IPS DF 4.7 (cell line): ENCODE measurements around the gene SYNRG.
"Not testable (repeated sequence)": the region's sequence is repeated elsewhere in the genome, so short reads cannot be mapped to it uniquely, and the experiment has no call there.

ENCODE experiments used
- DNase-seq: peaks from one replicate; pipeline ENCODE4 v3.0.0-alpha.2; 2013; ENCODE audit warnings: low spot score; ENCODE audit errors: extremely low read depth

SYNRG gene, protein sequence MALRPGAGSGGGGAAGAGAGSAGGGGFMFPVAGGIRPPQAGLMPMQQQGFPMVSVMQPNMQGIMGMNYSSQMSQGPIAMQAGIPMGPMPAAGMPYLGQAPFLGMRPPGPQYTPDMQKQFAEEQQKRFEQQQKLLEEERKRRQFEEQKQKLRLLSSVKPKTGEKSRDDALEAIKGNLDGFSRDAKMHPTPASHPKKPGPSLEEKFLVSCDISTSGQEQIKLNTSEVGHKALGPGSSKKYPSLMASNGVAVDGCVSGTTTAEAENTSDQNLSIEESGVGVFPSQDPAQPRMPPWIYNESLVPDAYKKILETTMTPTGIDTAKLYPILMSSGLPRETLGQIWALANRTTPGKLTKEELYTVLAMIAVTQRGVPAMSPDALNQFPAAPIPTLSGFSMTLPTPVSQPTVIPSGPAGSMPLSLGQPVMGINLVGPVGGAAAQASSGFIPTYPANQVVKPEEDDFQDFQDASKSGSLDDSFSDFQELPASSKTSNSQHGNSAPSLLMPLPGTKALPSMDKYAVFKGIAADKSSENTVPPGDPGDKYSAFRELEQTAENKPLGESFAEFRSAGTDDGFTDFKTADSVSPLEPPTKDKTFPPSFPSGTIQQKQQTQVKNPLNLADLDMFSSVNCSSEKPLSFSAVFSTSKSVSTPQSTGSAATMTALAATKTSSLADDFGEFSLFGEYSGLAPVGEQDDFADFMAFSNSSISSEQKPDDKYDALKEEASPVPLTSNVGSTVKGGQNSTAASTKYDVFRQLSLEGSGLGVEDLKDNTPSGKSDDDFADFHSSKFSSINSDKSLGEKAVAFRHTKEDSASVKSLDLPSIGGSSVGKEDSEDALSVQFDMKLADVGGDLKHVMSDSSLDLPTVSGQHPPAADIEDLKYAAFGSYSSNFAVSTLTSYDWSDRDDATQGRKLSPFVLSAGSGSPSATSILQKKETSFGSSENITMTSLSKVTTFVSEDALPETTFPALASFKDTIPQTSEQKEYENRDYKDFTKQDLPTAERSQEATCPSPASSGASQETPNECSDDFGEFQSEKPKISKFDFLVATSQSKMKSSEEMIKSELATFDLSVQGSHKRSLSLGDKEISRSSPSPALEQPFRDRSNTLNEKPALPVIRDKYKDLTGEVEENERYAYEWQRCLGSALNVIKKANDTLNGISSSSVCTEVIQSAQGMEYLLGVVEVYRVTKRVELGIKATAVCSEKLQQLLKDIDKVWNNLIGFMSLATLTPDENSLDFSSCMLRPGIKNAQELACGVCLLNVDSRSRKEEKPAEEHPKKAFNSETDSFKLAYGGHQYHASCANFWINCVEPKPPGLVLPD (N-terminal part only)

DNA sequence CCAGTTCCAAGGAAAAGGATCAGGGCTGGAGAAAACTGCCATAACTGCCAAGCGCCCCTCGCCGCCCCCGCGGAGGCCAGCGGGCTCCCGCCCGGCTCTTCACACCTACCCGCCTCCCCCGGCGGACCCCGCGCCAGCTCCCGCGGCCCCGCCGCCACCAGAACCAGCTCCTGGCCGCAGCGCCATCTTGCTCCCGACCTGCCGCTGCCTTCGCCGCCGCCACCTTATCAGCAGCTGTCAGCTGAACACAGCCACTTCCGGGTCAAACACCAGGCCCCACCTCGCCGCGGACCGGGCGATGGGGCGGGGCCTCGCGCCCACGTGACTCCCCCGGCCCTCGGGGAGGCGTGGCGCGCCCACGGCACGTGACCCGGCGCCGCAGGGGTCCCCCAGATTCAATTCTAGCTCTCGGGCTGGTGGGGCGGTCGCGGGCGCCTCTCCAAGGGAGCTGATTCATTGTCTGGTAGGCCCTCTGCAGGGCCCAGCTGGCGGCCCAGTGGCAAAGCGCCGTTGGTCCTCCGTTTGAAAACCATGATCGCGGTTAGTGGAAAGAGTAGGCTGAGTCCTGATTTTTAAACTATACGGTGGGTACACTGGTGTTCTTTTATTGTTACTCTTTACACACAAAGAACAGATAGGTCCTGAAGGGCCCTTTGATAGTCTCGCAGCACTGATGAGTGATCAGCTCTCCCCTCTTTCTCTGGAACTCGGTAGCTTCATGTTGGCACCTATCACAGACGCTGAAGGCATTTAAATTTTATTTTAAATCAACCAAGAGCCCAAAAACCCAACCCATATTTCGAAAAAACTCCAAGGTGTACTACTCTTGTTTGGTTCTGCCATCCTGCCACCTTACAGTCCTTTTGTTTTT is at the start of gene SYNRG:
Gene SYNRG, minus strand, starts transcription at position 249 of the 871 bp plus-strand sequence. Its CDS starts 63 bp downstream, at position 186.
- DNase-seq, result peak; percentile 44

DNA sequence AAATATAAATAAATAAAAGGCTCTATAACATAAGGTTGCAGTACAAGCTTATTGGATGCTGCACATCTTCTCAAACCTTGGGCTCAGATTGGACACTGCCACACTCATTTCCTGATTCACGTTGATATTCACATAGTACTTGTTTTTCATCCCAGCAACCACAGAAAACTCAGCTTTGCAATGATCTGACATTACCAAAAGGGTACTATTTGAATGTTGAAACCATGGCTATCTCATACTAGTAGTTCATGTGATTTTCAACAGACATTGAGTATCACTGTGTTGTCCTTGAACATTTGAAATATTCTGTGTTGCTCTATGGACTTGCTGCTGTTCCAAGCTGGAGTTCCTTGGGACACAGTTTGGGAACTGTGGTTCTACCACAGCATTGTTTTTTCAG is 48.0 kb upstream of the SYNRG start:
- DNase-seq, result no peak

DNA sequence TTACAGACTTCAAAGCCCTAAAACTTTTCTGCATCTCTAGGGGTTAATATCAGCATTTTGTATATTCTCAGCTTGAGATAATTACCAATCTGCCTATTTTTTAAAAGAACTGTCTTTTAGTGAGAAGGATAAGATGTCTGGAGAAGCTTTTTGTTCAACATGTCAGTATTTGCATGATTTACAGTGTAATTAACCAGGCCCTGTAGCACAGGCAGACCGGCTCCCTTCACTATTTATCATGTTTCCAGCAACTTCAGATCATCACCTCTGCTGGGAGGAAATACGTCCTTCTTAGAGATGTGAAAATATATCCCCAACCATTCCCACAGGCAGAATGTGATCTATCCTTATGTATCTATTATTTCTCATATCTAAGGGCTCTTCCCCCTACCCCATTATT is 42.6 kb upstream of the SYNRG start:
- DNase-seq, result no peak

DNA sequence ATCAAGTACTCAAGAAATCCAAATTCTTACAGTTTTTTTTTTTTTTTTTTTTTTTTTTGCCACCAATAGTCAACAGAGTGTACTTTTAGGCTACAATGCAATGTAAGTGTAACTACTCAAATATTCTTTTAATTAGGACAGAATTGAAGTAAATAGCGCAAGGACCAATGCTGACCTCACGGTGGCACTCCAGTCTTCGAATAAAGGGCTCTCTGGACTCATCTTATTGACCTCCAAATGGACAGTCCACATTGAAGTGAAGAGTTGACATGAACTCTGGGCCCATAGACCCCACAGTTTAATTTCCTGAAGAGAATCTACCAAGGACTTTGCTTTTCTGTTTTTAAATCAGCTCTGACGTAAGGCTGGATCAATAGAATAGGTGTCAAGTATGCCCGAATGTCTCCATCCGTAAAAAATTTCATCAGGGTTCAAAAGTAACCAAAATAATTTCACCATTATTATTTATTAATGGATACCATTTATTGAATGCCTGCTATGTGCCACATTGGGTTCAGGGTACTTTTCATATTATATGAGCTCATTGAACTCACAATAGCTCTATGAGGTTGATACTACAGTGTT is 41.3 kb upstream of the SYNRG start:
- no peak for DNase-seq

DNA sequence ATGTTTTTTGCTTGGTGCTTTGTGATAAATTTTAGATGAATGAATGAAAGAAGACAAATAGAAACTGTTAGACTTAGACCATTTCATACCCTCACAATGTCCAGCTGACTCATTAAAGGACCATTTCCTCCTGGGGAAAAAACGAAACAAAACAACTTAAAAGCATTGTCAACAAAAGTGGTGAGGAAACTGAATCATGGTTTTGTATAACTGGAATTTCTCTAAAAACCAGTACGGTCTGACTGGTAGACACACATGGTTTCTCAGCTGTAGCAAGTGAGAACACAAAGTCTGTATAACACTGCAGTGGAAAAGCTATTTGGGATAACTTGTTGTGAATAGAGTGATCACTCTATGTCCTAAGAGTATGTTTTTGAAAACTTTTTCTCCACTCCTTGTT is 39.3 kb upstream of the SYNRG start:
- DNase-seq, result no peak

DNA sequence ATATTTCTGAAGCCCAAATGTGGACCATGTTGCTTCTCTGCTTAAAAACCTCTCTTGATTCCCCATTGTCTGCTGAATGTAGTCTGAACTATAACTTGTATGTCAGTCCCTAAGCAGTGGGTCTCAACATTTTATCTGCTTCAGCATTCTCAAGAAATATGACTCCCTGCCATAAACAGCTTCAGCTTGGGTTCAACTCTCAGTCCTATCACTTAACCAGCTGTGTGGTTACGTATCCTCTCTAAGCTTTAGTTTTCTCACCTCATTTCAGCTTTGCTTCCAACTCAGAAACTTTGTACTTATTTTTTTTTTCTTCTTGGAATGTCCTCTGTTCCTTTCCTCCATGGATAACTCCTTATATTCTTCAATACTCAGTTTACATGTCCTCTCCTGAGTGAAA is 38.6 kb upstream of the SYNRG start:
- DNase-seq, result no peak

DNA sequence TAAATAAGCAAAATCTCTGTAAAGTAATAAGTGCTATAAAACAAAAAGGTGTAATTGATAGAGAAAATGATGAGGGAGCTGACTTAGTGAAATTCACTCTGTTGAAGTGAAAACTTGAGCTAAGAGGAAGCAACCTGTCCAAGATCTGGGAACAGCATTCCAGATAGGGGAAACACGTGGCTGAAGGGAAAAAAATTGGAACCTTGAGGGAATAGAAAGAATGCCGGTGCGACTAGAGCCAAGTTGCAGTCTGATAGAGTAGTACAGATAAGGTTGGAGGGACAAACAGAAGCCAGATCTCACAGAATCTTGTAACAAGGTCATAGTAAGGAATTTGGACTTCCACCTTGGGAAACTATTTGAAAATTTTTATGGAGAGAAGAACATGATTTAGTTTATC is 34.7 kb upstream of the SYNRG start:
- no peak for DNase-seq

DNA sequence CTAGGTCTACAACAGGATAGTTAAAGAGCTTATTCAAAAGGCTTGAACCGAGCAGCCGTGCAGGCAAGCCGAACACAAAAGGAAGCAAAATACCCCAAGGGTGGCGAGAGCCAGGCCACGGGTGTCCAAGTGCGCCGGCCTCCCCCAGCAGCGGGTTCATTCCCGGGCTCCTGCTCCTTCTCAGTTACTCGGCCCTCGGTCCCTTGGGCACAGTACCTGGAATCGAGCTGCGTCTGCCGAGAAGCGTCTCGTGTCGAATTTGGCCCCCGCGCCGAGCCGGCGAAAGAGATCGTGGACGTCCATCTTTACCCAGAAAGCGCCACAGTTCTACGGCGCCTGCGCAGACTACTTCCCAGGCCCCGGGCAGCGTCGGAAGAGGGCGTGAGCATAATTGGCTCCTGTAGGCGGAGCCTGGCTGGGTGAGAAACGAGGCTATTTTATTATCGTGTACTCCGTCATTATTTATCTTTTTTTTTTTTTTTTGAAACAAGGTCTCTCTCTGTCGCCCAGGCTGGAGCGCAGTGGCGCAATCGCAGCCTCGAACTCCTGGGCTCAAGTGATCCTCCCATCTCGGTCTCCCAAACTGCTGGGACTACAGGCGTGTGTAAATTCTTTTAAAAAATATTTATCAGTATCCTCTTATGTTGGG is 34.0 kb upstream of the SYNRG start, which contains the start of gene DDX52:
Gene DDX52, minus strand, starts transcription at position 329 of the 649 bp plus-strand sequence. Its CDS starts 26 bp downstream, at position 303.
- DNase-seq, result peak; percentile 38

DNA sequence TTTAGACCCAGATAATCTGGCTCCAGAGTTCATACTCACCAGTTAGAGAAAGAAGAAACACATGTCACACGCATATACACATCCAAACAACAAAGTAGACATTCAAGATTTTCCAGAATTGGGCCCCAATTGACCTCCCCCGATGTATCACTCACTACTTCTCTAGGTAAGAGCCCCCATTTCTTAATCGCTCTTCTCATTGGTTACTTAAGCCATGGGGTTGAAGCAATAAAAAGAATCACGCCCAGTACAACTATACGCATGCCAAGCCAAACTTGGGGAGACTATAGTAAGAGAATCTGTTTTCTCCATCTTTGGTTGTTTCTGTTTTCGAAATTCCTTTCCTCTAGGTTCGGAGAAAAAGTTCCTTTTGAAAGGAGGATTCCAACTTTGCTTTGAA is 33.5 kb upstream of the SYNRG start:
- DNase-seq, result no peak

DNA sequence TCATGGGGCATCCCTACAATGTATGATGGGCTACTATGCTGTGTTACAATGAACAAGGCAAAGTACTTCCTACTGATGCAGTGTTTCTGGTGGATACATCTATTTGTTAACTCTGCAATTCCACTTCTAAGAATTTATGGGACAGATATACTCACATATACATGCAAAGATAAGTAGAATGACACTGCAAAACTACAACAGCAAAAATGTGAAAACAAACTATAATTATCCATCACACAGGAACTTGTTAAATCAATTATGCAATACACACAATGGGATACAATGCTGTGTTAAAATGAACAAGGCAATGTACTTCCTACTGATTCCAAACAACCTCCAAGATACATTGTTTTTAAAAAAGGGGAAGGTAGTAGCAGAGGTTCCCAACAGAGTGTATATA is 30.8 kb upstream of the SYNRG start:
- DNase-seq, result no peak

DNA sequence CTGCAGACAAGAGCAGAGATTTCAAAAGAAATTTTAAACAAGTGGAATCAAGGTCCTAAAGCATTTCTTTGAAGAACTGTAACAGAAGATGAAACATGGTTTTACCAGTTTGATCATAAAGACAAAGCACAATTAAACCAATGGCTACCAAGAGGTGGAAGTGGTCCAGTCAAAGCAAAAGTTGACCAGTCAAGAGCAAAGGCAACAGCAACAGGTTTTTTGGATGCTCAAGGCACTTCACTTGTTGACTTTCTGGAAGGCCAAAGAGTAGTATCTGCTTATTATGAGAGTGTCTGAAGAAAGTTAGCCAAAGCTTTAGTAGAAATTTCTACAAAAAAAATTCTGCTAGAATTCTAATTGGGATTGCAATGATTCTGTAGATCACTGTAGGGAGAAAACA is 28.7 kb upstream of the SYNRG start:
- no peak for DNase-seq

DNA sequence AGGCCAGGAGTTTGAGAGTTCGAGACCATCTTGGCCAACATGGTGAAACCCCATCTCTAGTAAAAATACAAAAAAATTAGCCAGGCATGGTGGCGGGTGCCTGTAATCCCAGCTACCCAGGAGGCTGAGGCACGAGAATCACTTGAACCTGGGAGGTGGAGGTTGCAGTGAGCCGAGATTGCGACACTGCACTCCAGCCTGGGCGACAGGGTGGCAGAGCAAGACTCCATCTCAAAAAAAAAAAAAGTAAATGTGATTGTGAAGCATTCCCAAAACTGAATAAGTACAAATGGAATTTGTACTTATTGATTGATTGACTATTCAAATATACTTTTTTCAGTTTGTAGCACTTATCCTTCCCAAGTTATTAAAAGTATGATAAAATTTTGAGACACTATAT is 7.2 kb upstream of the SYNRG start:
- not testable (repeated sequence) for DNase-seq

DNA sequence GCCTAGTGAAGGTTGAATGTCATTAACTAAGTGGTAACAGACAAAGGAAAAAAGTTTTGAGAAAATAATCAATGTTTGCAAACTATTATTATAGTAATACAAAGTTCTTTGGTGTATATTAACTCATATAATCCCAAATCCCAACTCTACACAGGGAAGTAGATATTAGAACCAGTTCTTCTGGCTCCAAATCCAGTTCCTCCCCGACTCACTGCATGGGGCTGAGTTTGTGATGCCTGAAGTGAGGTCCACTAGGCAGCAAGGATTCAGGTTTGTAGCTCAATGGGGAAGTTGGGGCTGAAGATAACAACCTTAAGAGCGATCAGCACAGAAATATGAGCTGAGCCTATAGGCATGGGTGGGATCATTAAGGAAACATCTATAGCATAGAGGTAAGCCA is 5.6 kb upstream of the SYNRG start:
- DNase-seq, result no peak

DNA sequence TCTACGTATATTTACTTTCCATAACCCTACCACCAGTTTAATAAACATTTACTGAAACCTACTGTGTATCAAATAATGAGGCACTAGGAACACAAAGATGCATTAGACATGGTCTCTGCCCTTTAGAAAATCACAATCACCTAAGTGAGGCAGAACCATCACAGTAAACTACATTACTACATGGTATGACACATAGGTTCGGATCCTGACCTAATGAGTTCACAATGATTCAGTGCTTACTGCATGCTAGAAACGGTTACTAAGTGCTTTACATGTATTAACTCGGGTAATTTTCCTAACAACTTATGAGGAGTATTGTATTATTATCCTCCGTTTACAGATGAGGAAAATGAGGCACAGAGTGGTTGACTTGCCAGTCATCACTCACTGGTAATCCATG is 5.2 kb upstream of the SYNRG start:
- DNase-seq, result no peak

DNA sequence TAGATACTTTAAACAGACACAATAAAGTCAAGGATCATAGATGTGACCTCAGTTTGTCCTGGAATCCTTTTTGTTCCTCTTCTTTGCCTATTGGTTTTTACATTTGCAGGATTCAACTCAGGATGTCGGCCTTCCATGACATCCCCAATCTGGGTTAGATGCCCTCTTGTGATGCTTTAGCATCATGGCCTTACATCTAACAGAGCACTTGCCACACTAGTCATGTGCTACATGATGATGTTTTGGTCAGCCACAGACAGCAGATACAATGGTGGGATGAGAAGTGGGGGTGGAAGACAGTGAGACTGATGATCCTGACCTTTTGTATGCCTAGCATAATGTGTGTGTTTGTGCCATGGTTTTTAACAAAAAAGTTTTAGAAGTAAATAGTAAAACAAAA is 1.8 kb upstream of the SYNRG start:
- DNase-seq, result no peak

DNA sequence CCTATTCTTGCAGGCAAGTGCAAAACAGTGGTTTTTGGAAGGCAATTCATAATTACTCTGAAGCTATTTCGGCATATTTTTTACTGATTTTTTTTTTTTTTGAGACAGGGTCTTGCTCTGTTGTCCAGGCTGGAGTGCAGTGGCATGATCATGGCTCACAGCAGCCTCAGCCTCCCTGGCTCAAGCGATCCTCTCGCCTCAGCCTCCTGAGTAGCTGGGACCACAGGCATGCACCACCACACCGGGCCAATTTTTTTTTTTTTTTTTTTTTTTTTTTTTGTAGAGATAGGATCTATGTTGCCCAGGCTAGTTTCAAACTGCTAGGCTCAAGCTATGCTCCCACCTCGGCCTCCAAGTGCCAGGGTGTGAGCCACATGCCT is 813 bp upstream of the SYNRG start:
- not testable (repeated sequence) for DNase-seq

DNA sequence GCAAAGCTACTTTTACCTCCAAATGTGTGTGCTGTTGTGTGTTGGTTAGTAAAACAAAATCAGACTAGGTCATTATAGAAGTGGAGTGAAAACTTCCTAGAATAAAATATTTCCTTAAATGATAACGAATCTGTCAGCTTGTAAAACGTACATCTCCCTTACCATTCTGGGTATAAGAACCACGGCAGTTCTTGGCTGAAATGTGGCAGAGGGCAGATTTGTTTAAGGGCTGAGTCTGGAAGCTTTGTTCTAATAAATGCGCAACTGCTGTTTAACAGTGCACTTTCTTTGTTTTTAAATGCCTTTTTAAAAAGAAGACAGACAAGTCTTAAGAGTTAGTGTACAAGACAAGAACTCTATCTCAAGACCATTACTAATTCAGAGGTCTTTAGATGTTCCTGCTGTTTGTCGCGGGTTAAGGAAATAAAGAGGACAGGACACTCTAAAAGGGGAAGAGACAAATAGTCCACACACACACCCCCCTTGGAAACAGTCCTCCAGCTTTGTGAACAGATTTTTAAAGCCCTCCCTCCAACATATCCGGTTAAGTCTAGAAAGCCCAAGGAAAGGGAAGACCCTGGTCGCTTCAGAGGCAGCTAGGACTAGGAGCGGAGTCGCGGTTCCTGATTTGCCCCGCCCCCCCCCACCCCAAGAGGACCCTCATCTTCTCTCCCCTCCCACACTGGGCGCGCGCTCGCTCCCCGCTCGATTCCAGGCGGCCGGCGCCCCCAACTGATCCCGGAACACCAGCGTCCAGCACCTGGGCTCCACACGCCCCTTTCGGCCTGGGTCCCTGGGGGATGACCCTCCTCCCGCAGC is 658 bp downstream of the SYNRG start:
- peak; percentile 2 for DNase-seq

DNA sequence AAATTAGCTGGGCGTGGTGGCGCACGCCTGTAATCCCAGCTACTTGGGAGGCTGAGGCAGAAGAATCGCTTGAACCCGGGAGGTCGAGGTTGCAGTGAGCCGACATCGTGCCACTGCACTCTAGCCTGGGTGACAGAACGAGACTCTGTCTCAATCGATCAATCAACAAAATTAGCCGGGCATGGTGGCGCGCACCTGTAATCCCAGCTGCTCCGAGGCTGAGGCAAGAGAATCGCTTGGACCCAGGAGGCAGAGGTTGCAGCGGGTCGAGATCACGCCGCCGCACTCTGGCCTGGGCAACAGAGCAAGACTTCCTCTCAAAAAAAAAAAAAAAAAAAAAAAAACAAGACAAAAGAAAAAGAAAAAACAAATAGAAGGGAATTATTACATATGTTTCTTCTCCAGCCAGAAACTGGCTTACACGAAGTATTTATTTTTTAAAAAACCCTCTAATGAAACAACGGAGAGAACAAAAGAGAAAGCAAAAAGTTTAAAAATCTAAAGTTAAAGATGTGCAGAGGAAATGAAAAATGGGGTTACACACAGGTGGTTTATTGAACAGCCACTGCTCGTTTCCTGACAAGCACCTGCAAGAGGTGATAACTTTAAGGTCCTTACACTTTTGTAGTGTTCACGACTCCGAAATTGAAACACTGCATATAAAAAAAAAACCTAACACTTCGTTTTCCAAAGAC is 1.4 kb downstream of the SYNRG start:
- no peak for DNase-seq
